ENCODE data around the gene KRTAP3-1. TPM values are rescaled to one million over a fixed set of nuclear protein-coding genes. Genes with fewer than 3 reads are reported as not detected.
"Not testable (repeated sequence)": the region's sequence is repeated elsewhere in the genome, so short reads cannot be mapped to it uniquely, and the experiment has no call there.

KRTAP3-1 gene
- total RNA-seq, 4 donors from 2014 or later, result 4.0 to 83.2 TPM; not detected in 2

- no peak for DNase-seq (ENCODE audit: low spot score in 2 of 2)
- intact Hi-C loops (cut with DNase I; ENCODE audit: low total_unique reads), result no loop called here
- TF ChIP-seq CTCF (IDR thresholded peaks at IDR 0.05), result no peak
- no peak for TF ChIP-seq POLR2A (IDR thresholded peaks at IDR 0.05)
- H3K4me3 ChIP-seq (ENCODE audit: low read depth, poor library complexity, severe bottlenecking), result no peak overlapping the region
- 56 to 67% methylated on average over 7 of the region's 7 CpGs for WGBS, 2 donors
Measured at GRCh38 chr17:41048441-41048840, 39.5 kb upstream of the KRTAP3-1 start.

GRCh38 chr17:41046735-41047465 is 38.0 kb upstream of the KRTAP3-1 start, which contains the start of gene KRTAP2-1:
KRTAP2-1 (minus strand) TSS chr17:41047316; CDS start chr17:41047267, 49 bp downstream.
- intact Hi-C loops (cut with DNase I; ENCODE audit: low total_unique reads); DNase-seq (ENCODE audit: low spot score in 2 of 2): not testable (repeated sequence)
- 65 to 75% methylated on average over 9 to 10 of the region's 33 CpGs for WGBS, 2 donors

GRCh38 chr17:41042953-41043352 is 34.0 kb upstream of the KRTAP3-1 start:
- TF ChIP-seq CTCF (IDR thresholded peaks at IDR 0.05) (no peak), POLR2A (IDR thresholded peaks at IDR 0.05) (no peak)
- intact Hi-C loops (cut with DNase I; ENCODE audit: low total_unique reads), result no loop called here
- H3K4me3 ChIP-seq (ENCODE audit: low read depth, poor library complexity, severe bottlenecking), result no peak overlapping the region
- no peak for DNase-seq (ENCODE audit: low spot score in 2 of 2)
- WGBS, 2 donors, result 97 to 98% methylated on average over 1 of the region's 1 CpG

More at GRCh38 chr17:41046735-41047465, 38.0 kb upstream of the KRTAP3-1 start, which contains the start of gene KRTAP2-1:
- not testable (repeated sequence) for H3K4me3 ChIP-seq (ENCODE audit: low read depth, poor library complexity, severe bottlenecking)

- intact Hi-C loops (cut with DNase I; ENCODE audit: low total_unique reads); H3K4me3 ChIP-seq (ENCODE audit: low read depth, poor library complexity, severe bottlenecking); DNase-seq (ENCODE audit: low spot score in 2 of 2): not testable (repeated sequence)
- WGBS, 2 donors, result 48 to 70% methylated on average over 10 to 13 of the region's 14 CpGs
Measured at GRCh38 chr17:41040783-41041571, 32.0 kb upstream of the KRTAP3-1 start, which contains the start of gene KRTAP1-1. KRTAP1-1 (minus strand) TSS chr17:41041450; CDS start chr17:41041397, 53 bp downstream.

GRCh38 chr17:41037853-41038350 is 29.0 kb upstream of the KRTAP3-1 start:
- 79 to 88% methylated on average over 2 of the region's 2 CpGs for WGBS, 2 donors
- no peak for TF ChIP-seq POLR2A (IDR thresholded peaks at IDR 0.05)
- TF ChIP-seq CTCF (IDR thresholded peaks at IDR 0.05), result no peak
- intact Hi-C loops (cut with DNase I; ENCODE audit: low total_unique reads), result no loop called here
- no peak for DNase-seq (ENCODE audit: low spot score in 2 of 2)
- no peak overlapping the region for H3K4me3 ChIP-seq (ENCODE audit: low read depth, poor library complexity, severe bottlenecking)

GRCh38 chr17:41034346-41034935 is 25.5 kb upstream of the KRTAP3-1 start, which contains the start of gene KRTAP1-3:
KRTAP1-3 (minus strand) TSS chr17:41034874; CDS start chr17:41034821, 53 bp downstream.
- WGBS, 2 donors, result 77 to 78% methylated on average over 7 to 8 of the region's 10 CpGs
- H3K4me3 ChIP-seq (ENCODE audit: low read depth, poor library complexity, severe bottlenecking); intact Hi-C loops (cut with DNase I; ENCODE audit: low total_unique reads); DNase-seq (ENCODE audit: low spot score in 2 of 2): not testable (repeated sequence)

Data from lower leg skin (tissue), 4 donors.